ENCODE results near the gene TAS2R43. TPM values are rescaled to one million over a fixed set of nuclear protein-coding genes. Genes with fewer than 3 reads are reported as not detected.
"Not testable (repeated sequence)": the region's sequence is repeated elsewhere in the genome, so short reads cannot be mapped to it uniquely, and the experiment has no call there.

The TAS2R43 gene
- total RNA-seq, 1 donor from 2014 or later = 1.1 TPM

GRCh38 chr12:11089246-11089645 lies 2.9 kb downstream of the TAS2R43 start:
- peaks cover under 1% of the 10 kb centered on the region for H3K9me3 Mint-ChIP-seq
- peaks cover 6% of the 10 kb centered on the region for H3K4me1 Mint-ChIP-seq (ENCODE audit: low read depth)
- no peak overlapping the region for H3K27ac Mint-ChIP-seq
- no peak for DNase-seq (ENCODE audit: low spot score)
- intact Hi-C loops (cut with micrococcal nuclease) = no loop called here
- no peak overlapping the region for H3K4me3 Mint-ChIP-seq (ENCODE audit: low read depth)
- H3K27me3 Mint-ChIP-seq (ENCODE audit: low read depth) = no peaks in the 10 kb centered on the region
- H3K36me3 Mint-ChIP-seq (ENCODE audit: low read depth) = peaks cover 16% of the 10 kb centered on the region

DNA sequence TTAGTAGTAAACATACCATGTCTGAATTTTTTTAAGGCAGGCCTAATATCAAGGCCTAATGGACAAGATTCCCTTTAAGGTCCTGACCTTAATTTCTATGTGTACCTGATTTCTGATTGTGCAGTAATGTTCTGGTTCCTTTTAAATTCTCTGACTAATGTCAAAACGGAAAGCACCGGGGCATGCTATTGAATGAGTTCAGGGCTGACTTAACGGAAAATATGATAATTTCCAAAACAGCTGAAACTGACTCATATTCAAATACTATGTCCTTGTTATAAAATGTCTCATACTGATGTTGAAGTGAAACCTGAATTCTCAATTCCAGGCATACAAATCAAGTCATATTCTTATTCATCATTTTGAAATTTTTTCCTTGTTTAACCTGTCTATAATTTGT lies 6.7 kb downstream of the TAS2R43 start:
- intact Hi-C loops (cut with micrococcal nuclease) = no loop called here
- DNase-seq (ENCODE audit: low spot score) = no peak
- H3K9me3 Mint-ChIP-seq = peaks cover 13% of the 10 kb centered on the region
- H3K36me3 Mint-ChIP-seq (ENCODE audit: low read depth) = peaks cover 23% of the 10 kb centered on the region
- no peak overlapping the region for H3K27ac Mint-ChIP-seq
- H3K4me3 Mint-ChIP-seq (ENCODE audit: low read depth) = no peak overlapping the region
- H3K27me3 Mint-ChIP-seq (ENCODE audit: low read depth) = no peaks in the 10 kb centered on the region
- peaks cover 6% of the 10 kb centered on the region for H3K4me1 Mint-ChIP-seq (ENCODE audit: low read depth)

GRCh38 chr12:11081987-11082386 lies 10.1 kb downstream of the TAS2R43 start:
- H3K36me3 Mint-ChIP-seq (ENCODE audit: low read depth) = peaks cover 25% of the 10 kb centered on the region
- H3K4me1 Mint-ChIP-seq (ENCODE audit: low read depth) = peaks cover 6% of the 10 kb centered on the region
- no peak overlapping the region for H3K4me3 Mint-ChIP-seq (ENCODE audit: low read depth)
- peaks cover 15% of the 10 kb centered on the region for H3K9me3 Mint-ChIP-seq
- DNase-seq (ENCODE audit: low spot score) = no peak
- H3K27ac Mint-ChIP-seq = no peak overlapping the region
- intact Hi-C loops (cut with micrococcal nuclease) = no loop called here
- H3K27me3 Mint-ChIP-seq (ENCODE audit: low read depth) = no peaks in the 10 kb centered on the region

DNA sequence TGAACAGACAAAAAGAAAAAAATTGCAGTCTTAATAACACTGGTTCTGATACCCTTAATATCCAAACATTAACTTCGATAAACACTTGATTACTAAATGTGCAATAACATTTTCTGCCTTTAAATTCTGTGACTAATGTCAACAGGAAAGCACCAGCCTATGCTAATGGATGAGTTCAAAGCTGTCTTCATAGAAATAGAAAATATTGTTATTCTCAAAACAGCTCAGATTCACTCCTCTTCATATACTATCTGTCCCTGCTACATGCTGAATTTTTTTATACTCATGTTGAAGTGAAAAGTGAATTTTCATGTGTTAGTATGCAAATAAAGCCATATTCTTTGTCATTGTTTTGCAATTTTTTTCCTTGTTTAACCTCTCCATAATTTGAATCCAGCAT lies 13.9 kb downstream of the TAS2R43 start:
- no peaks in the 10 kb centered on the region for H3K27me3 Mint-ChIP-seq (ENCODE audit: low read depth)
- intact Hi-C loops (cut with micrococcal nuclease) = no loop called here
- H3K4me1 Mint-ChIP-seq (ENCODE audit: low read depth) = peaks cover 3% of the 10 kb centered on the region
- H3K27ac Mint-ChIP-seq = no peak overlapping the region
- H3K36me3 Mint-ChIP-seq (ENCODE audit: low read depth) = peaks cover 10% of the 10 kb centered on the region
- peaks cover 11% of the 10 kb centered on the region for H3K9me3 Mint-ChIP-seq
- no peak for DNase-seq (ENCODE audit: low spot score)
- no peak overlapping the region for H3K4me3 Mint-ChIP-seq (ENCODE audit: low read depth)

DNA sequence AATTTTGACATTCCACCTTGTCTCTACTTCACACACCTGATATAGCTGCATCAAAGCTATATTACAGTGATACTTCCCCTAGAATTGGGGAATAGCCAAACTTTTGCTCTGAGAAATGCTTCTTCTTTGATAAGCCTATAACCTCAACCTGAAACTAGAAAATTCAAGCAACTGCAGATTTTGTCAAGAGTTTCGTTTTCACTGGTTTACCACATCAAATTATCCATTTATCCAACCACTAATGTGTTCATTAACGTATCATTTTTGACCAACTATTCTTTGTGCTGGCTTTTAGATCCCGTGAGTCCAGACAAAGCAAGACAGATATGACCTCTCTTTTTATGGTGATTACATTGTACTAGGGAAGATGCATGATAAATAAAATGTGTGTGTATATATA lies 16.5 kb downstream of the TAS2R43 start:
- no peak for DNase-seq (ENCODE audit: low spot score)
- Mint-ChIP-seq H3K36me3 (ENCODE audit: low read depth) (peaks cover 10% of the 10 kb centered on the region), H3K9me3 (peaks cover 4% of the 10 kb centered on the region), H3K27me3 (ENCODE audit: low read depth) (no peaks in the 10 kb centered on the region), H3K4me3 (ENCODE audit: low read depth) (no peak overlapping the region), H3K27ac (no peak overlapping the region), H3K4me1 (ENCODE audit: low read depth) (peaks cover 3% of the 10 kb centered on the region)
- intact Hi-C loops (cut with micrococcal nuclease) = no loop called here

- no peak overlapping the region for H3K4me3 Mint-ChIP-seq (ENCODE audit: low read depth)
- H3K27ac Mint-ChIP-seq = no peak overlapping the region
- peaks cover 9% of the 10 kb centered on the region for H3K36me3 Mint-ChIP-seq (ENCODE audit: low read depth)
- H3K27me3 Mint-ChIP-seq (ENCODE audit: low read depth) = no peaks in the 10 kb centered on the region
- intact Hi-C loops (cut with micrococcal nuclease) = loop anchor here (2.0 kb wide), 1 partner anchor 57 kb away; no protein-coding TSS in a partner anchor
- H3K4me1 Mint-ChIP-seq (ENCODE audit: low read depth) = peaks cover 3% of the 10 kb centered on the region
- DNase-seq (ENCODE audit: low spot score) = no peak
- no peaks in the 10 kb centered on the region for H3K9me3 Mint-ChIP-seq
Measured at GRCh38 chr12:11071414-11071813, 20.7 kb downstream of the TAS2R43 start.

DNA sequence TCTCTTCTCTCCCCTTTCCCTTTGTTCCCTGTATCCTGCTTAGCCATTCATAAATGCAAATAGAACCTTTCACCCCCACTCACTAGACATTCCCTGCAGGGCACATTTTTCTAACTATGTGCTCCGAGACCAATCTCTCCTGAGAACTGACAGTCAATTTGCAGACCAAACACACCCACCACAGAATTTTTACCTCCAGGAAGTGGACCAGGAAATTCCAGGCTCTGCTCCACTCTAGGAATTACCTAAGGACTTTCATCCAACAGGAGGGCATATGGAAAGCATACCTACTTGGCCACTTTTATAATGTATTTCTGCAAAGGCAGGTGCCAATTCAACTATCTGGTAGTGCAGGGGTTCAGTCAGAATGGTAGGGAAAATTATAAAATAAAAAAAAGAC lies 21.1 kb downstream of the TAS2R43 start:
- Mint-ChIP-seq H3K27ac (no peak overlapping the region), H3K36me3 (ENCODE audit: low read depth) (peaks cover 9% of the 10 kb centered on the region), H3K9me3 (no peaks in the 10 kb centered on the region), H3K4me1 (ENCODE audit: low read depth) (peaks cover 3% of the 10 kb centered on the region), H3K27me3 (ENCODE audit: low read depth) (no peaks in the 10 kb centered on the region), H3K4me3 (ENCODE audit: low read depth) (no peak overlapping the region)
- DNase-seq (ENCODE audit: low spot score) = no peak
- intact Hi-C loops (cut with micrococcal nuclease) = loop anchor here (2.0 kb wide), 1 partner anchor 56 kb away; no protein-coding TSS in a partner anchor

GRCh38 chr12:11069854-11070365 lies 22.2 kb downstream of the TAS2R43 start:
- no peaks in the 10 kb centered on the region for H3K27me3 Mint-ChIP-seq (ENCODE audit: low read depth)
- intact Hi-C loops (cut with micrococcal nuclease) = loop anchor here (2.0 kb wide), 1 partner anchor 55 kb away; no protein-coding TSS in a partner anchor

DNA sequence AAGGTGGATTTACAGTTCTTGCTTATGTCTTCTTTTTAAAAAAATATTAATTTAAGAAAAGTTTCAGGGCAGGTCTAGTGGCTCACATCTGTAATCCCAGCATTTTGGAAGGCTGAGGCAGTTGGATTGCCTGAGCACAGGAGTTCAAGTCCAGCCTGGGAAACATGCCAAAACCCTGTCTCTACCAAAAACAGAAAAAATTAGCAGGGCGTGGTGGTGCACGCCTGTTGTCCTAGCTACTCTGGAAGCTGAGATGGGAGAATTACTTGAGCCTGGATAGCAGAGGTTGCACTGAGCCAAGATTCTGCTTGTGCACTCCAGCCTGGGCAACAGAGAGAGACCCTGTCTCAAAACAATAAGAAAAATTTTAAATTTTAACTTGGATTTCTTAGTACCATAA lies 24.6 kb downstream of the TAS2R43 start:
- Mint-ChIP-seq H3K27ac (no peak overlapping the region), H3K4me1 (ENCODE audit: low read depth) (no peaks in the 10 kb centered on the region), H3K4me3 (ENCODE audit: low read depth) (no peak overlapping the region), H3K9me3 (no peaks in the 10 kb centered on the region), H3K36me3 (ENCODE audit: low read depth) (peaks cover 9% of the 10 kb centered on the region), H3K27me3 (ENCODE audit: low read depth) (no peaks in the 10 kb centered on the region)
- DNase-seq (ENCODE audit: low spot score) = no peak
- intact Hi-C loops (cut with micrococcal nuclease) = no loop called here

More at GRCh38 chr12:11069854-11070365, 22.2 kb downstream of the TAS2R43 start:
- H3K4me1 Mint-ChIP-seq (ENCODE audit: low read depth) = no peaks in the 10 kb centered on the region
- no peak overlapping the region for H3K4me3 Mint-ChIP-seq (ENCODE audit: low read depth)
- no peak overlapping the region for H3K27ac Mint-ChIP-seq
- H3K36me3 Mint-ChIP-seq (ENCODE audit: low read depth) = peaks cover 9% of the 10 kb centered on the region
- no peaks in the 10 kb centered on the region for H3K9me3 Mint-ChIP-seq
- no peak for DNase-seq (ENCODE audit: low spot score)

DNA sequence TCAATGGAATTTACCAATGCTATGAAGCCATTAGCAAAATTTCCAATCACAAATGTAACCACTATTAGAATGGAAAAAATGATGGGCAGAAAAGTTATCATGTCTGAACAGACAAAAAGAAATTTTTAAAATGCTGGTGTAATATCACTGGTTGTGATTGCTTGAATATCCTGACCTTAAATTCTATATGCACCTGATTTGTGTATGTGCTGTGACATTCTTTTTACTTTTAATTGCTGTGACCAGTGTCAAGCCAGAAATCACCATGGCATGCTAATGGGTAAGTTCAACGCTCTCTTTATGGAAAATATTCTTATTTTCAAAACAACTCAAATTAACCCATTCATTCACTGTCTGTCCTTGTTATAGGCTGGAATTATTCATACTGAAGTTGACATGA lies 29.9 kb downstream of the TAS2R43 start, which contains the start of gene TAS2R46:
Gene TAS2R46 (minus strand): TSS at position 101 of the 400 bp plus-strand sequence. CDS start 0 bp downstream, at position 101.
- H3K36me3 Mint-ChIP-seq (ENCODE audit: low read depth); H3K27me3 Mint-ChIP-seq (ENCODE audit: low read depth); H3K9me3 Mint-ChIP-seq; H3K4me1 Mint-ChIP-seq (ENCODE audit: low read depth); intact Hi-C loops (cut with micrococcal nuclease); H3K27ac Mint-ChIP-seq; H3K4me3 Mint-ChIP-seq (ENCODE audit: low read depth); DNase-seq (ENCODE audit: low spot score): not testable (repeated sequence)

- Mint-ChIP-seq H3K27me3 (ENCODE audit: low read depth) (no peaks in the 10 kb centered on the region), H3K9me3 (no peaks in the 10 kb centered on the region), H3K4me1 (ENCODE audit: low read depth) (peaks cover 2% of the 10 kb centered on the region), H3K36me3 (ENCODE audit: low read depth) (peaks cover 6% of the 10 kb centered on the region), H3K4me3 (ENCODE audit: low read depth) (no peak overlapping the region), H3K27ac (no peak overlapping the region)
- intact Hi-C loops (cut with micrococcal nuclease) = no loop called here
- DNase-seq (ENCODE audit: low spot score) = no peak
Measured at GRCh38 chr12:11059784-11060183, 32.3 kb downstream of the TAS2R43 start.

GRCh38 chr12:11059041-11059440 lies 33.1 kb downstream of the TAS2R43 start:
- intact Hi-C loops (cut with micrococcal nuclease) = no loop called here
- Mint-ChIP-seq H3K4me1 (ENCODE audit: low read depth) (peaks cover 2% of the 10 kb centered on the region), H3K9me3 (peaks cover under 1% of the 10 kb centered on the region), H3K4me3 (ENCODE audit: low read depth) (no peak overlapping the region), H3K27ac (no peak overlapping the region), H3K27me3 (ENCODE audit: low read depth) (no peaks in the 10 kb centered on the region), H3K36me3 (ENCODE audit: low read depth) (peaks cover 6% of the 10 kb centered on the region)
- no peak for DNase-seq (ENCODE audit: low spot score)

DNA sequence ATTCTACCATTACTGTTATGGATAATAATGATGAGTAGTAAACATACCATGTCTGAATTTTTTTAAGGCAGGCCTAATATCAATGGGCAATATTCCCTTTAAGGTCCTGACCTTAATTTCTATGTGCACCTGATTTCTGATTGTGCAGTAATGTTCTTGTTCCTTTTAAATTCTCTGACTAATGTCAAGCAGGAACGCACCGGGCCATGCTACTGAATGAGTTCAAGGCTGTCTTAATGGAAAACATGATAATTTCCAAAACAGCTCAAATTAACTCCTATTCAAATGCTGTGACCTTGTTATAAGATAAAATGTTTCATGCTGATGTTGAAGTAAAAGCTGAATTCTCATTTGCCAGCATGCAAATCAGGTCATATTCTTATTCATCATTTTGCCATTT lies 36.8 kb downstream of the TAS2R43 start:
- intact Hi-C loops (cut with micrococcal nuclease) = no loop called here
- peaks cover 33% of the 10 kb centered on the region for H3K9me3 Mint-ChIP-seq
- peaks cover 2% of the 10 kb centered on the region for H3K4me1 Mint-ChIP-seq (ENCODE audit: low read depth)
- H3K36me3 Mint-ChIP-seq (ENCODE audit: low read depth) = peaks cover 31% of the 10 kb centered on the region
- H3K4me3 Mint-ChIP-seq (ENCODE audit: low read depth) = no peak overlapping the region
- DNase-seq (ENCODE audit: low spot score) = no peak
- no peaks in the 10 kb centered on the region for H3K27me3 Mint-ChIP-seq (ENCODE audit: low read depth)
- no peak overlapping the region for H3K27ac Mint-ChIP-seq

All from activated T-helper 2 cell treated with anti-CD3 and anti-CD28 coated beads, Interferon-gamma antibody, Interleukin-2, Interleukin-4, amounts not matched to agents 10 μg/mL and 5 μg/mL and 100 μg/mL, durations not matched to agents 14 hours and 24 hours and 36 hours (primary cell).